Stimulated activated CD8-positive, alpha-beta memory T cell treated with anti-CD3 and anti-CD28 coated beads, Interleukin-4, amount 100 ng/mL, for 24 hours (primary cell): ENCODE measurements around the gene BMP6.

Source experiments
- DNase-seq: peaks from one replicate; pipeline ENCODE4 v3.0.0-alpha.2; 2020; ENCODE audit warnings: low read depth

The BMP6 gene

DNA sequence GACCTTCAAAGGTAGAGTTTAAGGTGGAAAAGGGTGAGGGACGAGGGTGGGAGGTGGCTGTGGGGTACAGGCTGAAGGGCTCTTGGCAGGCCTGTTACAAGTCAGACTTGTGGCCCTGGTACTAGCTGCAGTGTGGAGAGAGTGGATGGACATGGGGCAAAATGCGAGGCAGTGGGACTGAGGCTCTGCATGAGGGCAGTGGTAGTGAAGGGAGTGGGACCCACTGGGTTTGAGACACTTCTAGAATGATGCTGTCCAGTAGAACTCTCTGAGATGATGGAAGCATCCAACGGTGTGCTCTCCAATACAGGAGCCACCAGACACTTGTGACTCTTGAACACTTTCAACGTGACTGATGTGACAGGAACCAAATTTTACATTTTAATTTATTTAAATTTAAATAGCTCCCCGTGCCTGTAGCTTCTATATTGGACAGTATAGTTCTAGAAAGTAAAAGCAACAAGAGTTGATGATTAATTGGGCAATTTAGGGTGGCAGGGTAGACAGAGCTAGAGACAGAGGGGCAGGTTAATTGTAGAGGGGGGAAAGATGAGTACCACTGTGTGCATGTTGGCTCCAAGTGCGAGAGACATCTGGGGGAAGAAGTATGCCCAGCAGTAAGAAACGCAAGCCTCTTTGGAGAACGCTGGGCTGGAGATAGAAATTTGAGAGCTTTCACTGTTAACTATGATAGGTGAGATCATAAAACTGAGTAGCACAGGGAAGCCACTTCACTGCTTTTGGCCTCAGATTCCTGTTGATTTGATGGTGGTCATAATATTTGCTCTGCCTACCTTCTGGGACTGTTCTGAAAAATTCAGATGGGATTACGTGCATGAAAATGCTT is 107.2 kb downstream of the BMP6 start:
- DNase-seq = no peak

DNA sequence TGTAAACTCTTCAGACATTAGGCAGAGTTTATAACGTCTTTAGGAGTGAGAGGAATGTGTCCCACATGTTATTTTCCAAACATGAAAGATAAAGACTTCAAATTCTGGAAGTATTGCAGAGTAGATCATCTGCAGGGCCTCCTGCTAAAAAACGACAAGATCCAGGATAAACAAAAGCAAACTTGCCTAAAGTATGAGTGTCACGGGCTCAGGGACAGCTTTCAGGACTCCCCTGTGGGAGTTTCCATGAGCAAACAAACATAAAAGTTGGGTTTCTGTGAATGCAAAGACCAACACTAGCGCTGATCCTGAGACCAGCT is 107.8 kb downstream of the BMP6 start:
- DNase-seq = no peak

DNA sequence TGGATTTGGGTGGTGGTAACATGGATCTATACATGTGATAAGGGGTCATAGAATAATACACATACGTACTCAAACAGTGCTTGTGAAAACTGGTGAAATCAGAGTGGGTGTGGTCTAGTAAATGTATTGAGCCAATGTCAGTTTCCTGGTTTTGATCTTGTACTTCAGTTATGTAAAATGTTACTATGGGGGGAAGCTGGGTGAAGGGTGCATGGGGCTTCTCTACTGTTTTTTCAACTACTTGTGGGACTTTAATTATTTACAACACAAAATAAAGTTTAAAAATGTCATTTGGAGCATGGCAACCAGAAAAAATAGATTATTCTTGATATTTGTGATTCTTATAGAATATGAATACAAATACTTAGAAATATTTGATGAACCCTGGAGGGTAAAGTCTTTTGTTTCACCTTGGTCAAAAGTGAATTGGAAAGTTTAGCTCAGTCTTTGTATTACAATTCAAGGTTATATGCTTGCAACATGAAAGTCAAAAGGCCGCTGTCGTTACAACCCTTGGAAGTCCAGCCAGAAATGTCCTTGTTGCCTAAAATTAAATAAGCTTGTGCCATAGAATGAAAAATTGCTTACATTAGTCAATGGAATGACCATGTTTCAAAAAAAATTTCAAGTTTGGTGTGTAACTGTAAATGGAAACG is 110.6 kb downstream of the BMP6 start:
- no peak for DNase-seq

DNA sequence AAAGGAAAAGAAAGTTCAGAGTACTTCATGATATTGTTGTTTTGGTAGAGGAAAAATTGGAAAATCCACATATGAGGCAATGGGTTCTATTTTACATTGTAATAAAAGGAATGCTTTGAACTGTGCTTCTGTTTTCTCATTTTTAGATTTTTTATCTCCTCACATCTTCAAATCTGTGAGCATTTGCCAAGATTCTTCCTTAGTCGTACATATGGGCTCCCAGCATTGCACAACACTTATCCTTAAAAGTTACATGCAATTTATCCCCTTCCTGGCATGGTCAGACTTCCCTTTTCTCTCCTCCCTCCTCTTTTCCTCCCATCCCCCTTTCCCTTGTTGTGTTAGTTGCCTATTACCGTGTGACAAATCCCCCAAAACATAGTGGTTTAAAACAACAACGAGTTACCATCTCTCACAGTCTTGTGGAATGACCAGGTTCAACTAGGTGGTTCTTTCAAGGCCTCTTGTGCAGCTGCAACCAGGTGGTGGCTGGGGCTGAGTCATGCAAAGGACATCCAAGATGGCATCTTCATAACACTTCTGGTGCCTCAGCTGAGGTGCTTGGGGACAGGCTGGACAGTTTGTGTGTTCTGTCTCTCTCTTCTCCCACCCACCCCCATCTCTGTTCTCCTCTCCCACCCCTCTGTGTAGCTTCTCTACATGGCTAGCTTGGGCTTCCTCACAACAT is 116.0 kb downstream of the BMP6 start:
- no peak for DNase-seq

DNA sequence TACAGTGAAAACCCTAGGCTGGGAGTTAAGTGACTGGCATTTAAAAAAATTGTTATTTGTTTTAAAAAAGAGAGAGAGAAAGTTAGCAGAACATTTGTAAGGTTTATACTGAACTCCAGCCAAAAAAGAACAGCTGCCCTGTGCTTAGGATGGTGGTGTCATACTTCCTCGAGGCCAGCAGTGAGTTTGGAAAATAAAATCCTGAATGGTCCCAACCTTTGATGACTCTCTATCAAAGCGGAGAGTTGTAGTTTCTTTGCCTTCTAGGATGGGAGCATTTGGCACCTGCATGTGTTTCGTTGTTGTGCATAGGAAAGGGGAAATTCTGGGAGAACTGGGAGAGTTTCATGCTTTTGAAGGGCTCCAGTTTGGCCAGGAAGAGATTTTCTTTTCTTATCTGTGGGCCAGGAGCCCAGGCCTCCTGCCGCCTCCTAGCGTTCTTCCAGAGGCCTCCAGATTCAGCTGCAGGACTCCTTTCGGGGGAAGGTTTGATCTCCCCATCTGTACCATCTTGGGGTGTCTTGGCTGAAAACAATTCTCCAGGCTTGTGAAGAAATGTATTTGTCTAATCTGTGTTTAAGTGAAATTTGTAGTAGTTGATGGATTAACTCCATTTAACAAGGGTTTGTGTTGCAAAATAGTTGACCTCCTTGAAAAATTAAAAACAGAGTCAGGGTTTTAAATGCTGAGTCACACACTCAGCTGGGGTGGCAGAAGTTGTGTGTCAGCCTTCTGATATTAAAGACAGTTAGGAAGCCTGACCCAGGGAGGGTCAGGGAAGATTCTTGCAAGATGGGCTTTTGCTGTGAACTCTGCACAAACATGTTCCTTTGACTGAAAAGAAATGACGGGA is 121.3 kb downstream of the BMP6 start:
- DNase-seq = no peak

DNA sequence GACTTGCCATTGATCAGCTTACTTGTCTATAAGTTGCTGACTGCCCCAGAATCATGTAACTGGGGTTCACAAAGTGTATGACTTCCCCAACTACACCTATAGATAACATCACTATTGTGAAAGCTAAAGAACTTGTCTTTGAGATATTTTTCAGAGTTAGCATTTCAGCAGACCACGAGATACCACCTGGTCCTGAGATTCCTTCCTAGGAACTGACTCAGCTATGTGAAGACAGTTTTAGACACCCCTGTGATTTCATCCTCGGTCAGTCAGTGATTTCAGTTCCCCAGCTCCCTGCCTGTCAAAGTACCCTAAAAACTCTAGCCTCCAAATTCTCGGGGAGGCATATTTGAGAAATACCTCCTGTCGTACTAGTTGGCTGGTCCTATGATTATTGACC is 122.3 kb downstream of the BMP6 start:
- DNase-seq = no peak

DNA sequence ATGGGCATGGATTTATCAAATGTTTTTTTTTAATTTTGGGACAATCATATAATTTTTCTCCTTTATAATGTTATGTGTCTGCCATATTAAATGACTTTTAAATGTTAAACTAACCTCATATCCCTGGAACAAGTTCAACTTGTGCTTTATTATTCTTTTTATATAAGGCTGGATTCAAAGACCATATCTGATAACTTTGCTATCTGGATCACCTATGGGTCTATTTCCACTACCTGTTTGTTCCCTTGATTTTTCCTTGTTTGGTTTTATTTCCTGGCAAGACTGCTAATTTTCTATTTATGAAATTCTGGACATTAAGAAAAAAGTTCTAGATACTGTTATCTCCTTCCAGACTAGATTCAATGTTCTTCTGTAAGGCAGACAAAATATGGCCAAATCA is 125.9 kb downstream of the BMP6 start:
- no peak for DNase-seq

DNA sequence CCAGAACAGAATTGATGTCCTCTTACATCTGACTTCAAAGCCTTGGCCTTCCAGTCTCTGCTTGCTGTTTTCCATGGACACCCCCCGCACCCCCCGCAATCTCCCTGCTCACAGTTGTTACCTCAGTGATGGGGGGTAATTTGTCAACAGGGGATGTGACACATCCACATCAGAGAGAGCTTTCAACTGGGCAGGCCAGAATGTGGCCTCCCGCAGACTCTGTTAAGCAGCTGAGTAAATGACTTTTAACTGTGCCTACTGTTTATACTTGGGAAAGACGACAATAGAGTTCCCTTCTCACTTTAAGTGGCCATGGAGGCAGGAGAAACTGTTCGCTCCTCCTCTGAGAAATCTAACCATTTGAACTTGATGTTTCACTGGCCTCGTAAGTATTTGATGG is 133.7 kb downstream of the BMP6 start:
- no peak for DNase-seq

DNA sequence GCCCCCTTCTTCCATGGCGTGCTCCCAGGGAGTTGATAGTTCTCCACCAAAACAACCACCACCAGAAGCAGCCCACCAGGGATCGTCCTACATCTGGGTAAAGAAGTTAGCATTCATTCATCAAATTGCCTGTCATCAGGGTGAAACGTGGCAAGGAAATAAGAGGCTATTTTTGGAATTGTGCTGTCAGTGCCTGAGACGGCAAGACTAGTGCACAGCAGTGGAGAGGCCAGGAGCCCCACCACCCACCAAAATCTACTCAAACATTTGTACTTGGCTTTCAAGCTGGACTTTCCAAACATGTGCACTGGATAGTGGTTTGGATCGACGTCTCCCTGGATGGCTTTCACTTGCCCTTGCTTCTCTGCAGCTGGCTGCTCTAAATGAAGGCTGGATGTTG is 139.9 kb downstream of the BMP6 start:
- DNase-seq = no peak

DNA sequence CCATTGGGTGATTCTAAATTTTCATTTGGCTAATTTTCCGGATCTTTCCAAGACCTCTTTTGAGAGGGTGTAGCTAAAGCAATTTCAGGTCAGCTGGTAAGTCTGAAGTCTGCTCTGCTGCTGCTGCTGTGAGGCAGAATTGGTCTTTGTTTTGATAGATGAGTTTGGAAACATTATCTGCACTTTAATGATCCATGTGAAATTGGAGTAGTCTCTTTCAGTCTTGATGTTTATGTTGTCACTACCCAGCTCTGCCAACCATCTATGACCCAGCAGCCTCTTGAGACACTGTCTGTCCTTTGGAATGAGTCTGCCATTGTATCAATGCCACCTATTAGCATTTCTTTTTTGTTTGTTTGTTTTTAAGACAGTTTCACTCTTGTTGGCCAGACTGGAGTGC is 140.6 kb downstream of the BMP6 start:
- no peak for DNase-seq

DNA sequence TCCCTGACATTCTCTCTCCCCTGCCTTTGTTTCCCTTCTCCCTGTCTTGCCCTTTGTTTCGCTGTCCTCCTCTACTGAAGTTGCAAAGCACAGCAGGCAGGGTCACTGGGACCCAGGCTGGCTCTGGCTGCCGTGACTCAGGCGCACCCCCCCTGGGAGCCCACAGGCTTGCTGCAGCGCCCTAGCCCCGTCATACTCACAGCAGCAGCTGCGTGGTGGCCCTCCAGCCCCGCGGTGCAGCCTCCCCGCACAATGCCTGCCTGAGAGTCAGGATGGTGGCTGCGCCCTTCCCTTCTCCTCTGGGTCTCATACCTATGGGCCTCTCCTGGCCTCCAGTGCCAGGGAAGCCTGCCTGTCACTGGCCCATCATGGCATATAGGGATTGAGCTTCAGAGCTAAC is 143.0 kb downstream of the BMP6 start:
- DNase-seq = no peak

DNA sequence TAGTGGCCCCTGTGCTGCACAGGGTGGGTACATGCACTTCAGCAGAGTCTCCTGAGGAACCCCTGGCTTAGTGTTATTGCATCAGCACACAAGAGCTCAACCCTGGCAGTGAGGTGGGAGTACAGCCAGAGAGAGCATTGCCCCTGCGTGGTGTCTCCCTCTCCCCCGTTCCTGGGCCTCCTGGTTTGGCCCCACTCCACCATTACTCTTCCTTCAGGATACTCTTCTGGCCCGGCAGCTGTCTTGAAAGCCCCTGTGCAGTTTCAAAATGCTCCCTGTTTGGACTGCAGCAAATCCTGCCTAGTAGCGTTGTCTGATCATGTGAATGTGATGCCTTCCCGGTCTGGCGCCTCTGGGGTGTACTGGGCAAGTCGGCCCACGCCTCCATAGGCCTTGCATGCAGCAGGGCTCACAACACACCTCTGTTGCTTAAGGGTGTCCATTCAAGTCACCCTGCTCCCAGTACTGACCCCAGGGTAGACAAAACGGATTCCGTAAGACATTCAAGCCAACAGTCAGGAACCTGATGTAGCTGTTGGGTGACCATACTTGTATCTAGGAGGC is 152.6 kb downstream of the BMP6 start:
- DNase-seq = no peak

DNA sequence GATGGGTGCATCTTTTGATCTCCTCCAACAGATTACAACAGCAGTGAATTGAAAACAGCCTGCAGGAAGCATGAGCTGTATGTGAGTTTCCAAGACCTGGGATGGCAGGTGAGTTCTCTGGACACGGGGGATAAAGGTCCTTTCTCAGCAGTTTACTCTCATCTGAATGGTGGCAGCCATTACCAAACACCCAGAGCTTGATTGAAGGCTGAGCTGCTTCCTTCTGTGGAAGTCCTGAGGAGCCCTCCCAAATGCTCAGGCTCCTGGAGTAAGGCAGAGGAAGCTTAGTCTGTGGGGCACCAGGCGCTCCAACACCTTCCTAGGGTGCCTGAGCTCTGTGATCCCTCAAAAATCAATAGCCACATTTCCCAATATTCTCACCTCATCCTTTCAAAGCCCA is 153.1 kb downstream of the BMP6 start:
- DNase-seq = no peak

DNA sequence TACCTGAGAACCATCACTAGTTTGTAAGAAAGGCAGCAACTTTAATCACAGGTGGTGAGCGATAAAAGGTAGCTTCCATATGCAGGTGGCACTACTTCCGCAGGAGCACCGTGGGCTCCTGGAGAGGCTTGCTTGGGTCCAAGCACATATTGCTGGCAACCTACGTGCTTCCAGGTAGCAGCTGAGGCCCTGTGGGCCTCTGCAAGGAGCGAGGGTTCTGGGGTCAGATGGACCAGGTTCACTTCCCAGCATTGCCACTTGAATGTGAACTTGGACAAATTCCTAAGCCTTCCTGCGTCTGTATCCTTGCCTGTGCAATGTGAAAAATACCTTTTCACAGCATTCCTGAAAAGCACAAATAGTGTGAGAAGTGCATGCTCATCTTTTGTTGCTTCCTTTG is 153.7 kb downstream of the BMP6 start:
- DNase-seq = no peak

DNA sequence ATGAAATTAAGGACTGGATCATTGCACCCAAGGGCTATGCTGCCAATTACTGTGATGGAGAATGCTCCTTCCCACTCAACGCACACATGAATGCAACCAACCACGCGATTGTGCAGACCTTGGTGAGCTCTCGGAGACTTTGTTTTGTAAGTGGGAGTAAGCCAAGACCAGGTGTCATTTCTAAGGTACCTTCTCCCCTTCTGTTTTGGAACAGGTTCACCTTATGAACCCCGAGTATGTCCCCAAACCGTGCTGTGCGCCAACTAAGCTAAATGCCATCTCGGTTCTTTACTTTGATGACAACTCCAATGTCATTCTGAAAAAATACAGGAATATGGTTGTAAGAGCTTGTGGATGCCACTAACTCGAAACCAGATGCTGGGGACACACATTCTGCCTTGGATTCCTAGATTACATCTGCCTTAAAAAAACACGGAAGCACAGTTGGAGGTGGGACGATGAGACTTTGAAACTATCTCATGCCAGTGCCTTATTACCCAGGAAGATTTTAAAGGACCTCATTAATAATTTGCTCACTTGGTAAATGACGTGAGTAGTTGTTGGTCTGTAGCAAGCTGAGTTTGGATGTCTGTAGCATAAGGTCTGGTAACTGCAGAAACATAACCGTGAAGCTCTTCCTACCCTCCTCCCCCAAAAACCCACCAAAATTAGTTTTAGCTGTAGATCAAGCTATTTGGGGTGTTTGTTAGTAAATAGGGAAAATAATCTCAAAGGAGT is 154.2 kb downstream of the BMP6 start:
- DNase-seq = no peak

DNA sequence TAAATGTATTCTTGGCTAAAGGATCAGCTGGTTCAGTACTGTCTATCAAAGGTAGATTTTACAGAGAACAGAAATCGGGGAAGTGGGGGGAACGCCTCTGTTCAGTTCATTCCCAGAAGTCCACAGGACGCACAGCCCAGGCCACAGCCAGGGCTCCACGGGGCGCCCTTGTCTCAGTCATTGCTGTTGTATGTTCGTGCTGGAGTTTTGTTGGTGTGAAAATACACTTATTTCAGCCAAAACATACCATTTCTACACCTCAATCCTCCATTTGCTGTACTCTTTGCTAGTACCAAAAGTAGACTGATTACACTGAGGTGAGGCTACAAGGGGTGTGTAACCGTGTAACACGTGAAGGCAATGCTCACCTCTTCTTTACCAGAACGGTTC is 154.8 kb downstream of the BMP6 start:
- no peak for DNase-seq

DNA sequence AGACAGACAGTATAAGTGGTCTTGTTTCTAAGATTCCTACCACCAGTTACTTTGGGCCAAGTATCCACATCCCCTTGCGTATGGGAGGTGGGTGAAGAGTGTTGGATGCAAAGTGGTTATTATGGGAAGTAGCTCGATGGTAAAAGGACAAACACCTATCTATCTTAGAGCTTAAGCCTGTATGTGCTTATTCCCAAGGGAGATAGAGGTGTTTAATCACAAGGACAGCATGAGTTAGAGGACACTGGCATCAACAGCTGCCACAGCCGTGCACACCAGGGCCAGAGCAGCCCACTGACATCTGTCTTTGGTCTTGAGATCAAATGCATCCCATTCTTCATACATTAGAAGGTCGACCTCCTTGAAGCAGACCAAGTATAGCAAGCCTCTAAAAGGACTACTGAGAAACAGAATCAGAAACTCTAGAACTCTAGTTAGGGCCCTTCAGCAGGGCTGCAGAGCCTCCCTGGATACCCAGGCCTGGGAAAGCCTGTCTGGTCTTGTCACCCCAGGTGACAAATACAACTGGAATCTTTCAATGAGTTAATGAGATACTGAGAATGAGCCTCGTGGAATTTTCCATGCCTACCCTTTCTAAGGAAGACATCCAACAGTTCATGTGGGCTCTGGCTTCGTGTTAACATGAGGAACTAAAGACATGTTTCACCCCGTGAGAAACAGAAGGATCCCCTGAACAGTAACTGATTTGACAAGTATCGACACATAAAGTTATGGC is 156.0 kb downstream of the BMP6 start:
- no peak for DNase-seq

DNA sequence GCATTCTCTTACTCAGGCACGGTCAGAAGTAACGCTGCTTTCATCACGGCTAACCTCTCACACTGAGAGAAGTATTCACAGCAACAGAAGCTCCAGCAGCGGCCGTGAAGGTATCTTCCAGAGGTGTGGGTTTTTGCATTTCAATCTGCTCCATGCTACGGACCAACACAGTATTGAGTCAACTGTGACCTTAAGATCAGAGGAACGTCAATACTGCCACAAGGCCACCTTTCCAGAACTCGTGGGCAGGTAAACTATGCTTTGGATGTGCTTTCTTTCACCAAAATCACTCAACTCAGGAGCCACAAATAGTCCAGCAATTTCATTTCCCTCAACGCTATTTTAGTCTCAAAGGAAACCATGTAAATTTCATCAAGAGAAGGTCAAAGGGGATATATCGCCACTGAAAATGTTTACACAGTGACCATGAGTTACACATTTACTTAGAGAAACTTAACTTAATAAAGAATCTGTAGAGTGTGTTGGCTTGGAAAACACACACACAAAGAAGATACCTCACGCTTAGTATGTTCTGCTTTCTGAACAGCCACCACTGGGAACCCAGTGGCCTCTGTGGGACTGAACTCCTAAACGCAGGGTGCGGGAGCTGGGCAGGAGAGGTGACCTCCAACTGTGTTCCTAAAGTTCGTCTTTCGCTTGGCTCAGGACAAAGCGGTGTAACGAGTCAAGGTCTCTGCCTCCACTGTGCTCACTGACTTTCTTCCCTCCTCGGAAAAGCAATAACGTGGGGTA is 156.8 kb downstream of the BMP6 start:
- no peak for DNase-seq

DNA sequence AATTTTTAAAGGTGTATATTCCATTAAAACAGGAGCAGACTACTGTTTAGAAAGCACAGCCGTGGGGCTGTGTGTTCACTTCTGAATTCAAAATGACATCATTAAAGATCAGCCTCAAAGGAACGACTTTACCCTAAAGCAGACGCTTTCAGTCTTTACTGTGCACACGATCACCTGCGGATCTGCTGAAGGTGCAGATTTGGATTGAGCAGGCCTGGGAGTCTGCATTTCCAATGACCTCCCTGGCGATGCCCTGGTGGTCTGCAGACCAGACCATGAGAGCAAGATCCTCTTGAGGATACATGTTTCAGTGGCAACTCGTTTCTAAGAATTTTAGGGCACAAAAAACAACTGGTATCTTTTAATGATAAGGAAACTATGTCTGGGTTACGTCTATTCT is 157.5 kb downstream of the BMP6 start:
- DNase-seq = no peak

DNA sequence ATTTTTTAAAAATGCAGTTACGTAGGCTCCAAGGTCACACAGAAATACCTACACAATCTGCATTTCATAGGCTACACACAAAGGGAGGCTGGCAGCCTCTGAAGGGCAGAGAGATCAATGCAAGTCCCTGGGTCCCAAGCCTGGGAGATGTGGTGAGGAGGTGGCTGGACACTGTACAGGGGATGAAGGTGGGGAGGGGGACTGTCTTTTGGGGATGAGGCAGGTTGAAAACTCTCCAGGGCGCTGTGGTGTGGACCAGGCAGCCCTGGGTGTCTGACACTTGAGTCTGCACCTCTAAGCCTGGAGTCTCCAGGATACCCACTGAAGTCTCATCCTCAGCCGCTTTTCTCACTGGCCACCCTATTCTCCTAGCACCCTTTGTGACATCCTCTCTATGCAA is 160.2 kb downstream of the BMP6 start:
- no peak for DNase-seq
